GM19463 (cell line): Measurements from ENCODE around the gene TAF10.

ENCODE experiments used
- ATAC-seq: cut with Tn5 transposase; IDR thresholded peaks from one replicate; pipeline ENCODE4 v1.9.1; 2021; ENCODE audit warnings: mild to moderate bottlenecking, moderate library complexity; ENCODE audit not compliant: unreplicated experiment

Gene TAF10

DNA sequence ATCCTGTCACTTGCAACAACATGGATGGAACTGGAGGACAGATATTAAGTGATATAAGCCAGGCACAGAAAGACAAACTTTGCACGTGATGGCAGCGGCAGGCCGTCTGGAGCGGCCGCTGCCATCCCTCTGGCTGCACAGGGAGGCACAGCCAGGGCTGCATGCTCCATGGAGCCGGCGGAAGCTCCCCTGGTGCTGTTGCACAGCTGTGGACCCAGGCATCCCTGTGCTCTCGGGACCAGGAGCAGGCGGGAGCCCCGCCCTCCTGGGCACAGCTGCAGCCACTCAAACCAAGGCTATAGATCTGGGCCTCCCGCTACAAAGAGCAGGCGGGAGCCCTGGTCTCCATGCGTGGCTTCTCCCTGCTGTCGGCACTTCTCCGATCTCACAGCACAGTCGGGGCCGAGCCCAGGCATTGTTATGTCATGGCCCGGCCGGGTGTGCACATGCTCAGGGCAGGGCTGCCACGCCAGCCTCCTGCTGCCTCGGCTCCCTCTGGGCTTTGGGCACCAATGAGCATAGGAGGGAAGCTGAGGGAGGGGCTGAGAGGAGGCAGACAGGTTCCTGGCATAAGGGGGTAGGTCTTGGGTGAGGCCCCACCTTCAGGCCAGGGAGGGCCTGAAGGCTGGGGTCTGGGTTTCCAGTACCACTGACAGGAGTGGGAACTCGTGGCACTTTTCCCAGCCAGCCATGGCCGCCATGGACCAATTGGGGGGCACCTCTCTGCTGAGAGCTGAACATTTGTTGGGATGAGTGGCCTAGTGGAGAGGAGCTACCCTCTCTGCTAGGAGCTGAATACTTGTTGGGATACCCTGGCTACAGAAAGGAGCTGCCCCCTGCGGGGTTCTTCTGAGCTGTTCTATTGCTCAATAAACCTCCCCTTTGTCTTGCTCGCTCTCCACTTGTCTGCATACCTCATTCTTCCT lies 25.3 kb downstream of the TAF10 start:
- ATAC-seq, result no peak

DNA sequence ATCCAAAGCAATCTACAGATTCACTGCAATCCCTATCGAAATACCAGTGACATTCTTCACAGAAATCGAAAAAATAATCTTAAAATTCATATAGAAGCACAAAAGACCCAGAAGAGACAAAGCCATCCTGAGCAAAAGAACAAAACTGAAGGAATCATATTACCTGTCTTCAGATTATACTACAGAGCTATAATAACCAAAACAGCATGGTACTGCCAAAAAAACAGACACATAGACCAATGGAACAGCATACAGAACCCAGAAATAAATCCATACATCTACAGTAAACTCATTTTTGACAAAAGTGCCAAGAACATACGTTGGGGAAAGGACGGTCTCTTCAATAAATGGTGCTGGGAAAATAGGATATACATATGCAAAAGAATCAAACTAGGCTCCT lies 27.5 kb downstream of the TAF10 start:
- ATAC-seq, result no peak

DNA sequence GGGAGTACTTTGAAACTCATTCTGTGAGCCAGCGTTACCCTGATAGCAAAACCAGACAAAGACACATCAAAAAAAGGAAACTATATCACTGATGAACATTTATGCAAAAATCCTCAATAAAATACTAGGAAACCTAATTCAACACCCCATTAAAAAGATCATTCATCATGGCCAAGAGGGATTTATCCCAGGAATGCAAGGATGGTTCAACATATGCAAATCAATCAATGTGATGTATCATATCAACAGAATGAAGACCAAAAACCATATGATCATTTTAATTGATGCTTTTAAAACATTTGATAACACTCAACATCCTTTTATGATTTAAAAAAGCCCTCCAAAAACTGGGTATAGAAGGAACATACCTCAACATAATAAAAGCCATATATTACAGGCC lies 28.4 kb downstream of the TAF10 start:
- no peak for ATAC-seq

DNA sequence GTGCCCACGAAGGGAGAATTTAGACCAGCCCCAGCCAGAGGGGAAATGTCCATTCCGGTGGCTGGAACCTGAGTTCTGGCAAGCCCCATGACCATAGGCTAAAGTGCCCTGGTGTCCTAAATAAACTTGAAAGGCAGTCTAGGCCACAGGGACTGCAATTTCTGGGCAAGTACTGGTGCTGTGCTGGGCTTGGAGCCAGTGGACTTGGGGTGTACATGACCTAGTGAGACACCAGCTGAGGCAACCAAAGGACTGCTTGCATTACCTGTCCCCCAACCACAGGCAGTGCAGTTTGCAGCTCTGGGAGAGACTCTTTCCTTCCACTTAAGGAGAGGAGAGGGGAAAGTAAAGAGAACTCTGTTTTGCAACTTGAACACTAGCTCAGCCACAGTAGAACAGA lies 32.3 kb downstream of the TAF10 start:
- ATAC-seq, result no peak

DNA sequence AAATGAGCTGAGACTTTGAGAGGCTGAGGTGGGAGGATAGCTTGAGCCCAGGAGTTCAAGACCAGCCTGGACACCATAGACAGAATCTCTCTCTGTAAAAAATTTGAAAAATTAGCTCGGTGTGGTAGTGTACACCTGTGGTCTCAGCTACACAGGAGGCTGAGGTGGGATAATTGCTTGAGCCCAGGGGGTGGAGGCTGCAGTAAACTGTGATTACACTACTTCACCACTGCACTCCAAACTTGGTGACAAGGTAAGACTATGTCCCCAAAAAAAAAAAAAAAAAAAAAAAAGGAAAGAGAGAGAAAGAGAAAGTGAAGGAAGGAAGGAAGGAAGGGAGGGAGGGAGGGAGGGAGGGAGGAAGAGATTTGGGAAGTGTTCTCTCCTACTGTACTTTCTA lies 33.9 kb downstream of the TAF10 start:
- no peak for ATAC-seq

DNA sequence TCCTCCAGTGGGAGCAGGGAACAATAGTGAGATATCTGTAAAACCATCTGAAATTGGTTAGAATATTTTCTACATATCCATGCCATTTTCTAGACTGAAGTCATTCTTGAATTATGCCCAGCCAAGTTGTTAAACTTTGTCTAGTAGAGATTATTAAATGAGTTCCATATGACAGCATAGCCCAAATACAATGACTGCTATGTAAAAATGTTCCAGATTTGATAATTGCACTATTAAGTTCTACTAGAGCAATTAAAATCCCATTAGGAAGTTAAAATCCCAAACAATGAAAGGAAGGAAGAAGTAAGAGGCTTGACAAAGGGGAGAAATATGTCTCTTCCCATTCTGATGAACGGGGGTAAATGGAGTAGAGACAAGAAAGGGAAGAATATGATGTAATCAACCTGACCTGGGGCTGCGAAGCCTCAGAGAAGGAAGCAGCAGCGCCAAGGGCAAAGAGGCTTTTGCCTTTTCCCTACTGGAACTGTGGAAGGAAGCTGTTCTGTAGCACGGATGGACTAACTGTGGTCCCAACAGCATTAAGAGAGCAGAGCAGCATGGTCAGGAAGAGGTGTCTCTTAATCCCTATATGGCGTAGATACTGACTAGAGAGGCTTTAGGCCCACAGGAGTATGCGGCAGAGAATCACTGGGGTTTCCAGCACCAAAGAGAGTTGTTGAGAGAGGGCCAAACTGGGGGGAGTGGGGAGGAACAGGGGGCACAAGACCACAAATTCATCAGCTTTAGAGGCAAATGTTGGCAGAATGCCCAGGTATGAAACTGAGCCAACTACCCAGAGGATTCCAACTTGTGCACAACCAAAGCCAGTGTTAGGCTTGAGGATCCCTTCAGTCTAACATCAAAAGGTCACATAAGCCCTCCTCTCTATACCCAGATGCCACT lies 35.3 kb downstream of the TAF10 start:
- ATAC-seq, result no peak

DNA sequence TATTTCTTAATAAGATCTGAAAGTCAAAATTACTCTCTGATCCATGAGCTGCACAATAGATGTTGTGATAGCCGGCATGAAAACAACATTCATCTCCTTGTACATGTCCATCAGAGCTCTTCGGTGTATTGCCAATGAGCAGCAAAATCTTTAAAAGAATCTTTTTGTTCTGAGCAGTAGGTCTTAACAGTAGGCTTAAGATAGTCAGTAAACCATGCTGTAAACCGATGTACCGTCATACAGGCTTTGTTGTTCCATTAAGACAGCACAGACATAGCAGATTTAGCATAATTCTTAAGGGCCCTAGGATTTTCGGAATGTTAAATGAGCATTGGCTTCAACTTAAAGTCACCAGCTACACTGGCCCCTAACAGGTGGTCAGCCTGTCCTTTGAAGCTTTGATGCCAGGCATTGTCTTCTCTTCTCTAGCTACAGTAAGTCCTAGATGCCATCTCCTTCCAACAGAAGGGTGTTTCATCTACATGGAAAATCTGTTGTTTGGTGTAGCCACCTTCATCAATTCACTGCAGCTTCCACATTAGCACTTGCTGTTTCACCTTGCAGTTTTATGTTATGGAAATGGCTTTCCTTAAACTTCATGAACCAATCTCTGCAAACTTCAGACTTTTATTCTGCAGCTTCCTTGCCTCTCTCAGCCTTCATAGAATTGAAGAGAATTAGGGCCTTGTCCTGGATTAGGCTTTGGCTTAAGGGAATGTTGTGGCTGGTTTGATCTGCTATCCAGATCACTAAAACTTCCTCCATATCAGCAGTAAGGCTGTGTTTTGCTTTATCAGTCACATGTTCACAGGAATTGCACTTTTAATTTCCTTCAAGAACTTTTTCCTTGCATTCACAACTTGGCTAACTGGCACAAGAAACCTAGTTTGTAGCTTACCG lies 37.0 kb downstream of the TAF10 start:
- ATAC-seq, result no peak

DNA sequence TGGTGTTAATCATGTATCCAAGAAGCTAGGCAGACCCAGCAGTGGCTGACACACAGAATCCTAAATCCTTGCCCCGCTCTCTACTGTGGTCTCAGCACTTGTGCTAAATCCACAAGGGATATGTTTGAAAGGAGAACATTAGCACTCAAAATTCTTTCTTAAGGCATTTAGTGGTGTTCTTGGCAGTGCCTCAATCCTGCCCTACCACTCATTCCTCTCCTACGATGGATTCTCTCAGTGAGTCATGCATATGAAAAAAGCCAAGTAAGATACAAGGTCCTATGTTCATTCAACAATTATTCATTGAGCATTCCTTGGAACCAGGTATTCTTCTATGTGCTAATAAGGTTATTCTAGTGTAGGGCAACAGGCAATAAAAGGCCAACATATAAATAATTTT lies 39.8 kb downstream of the TAF10 start:
- ATAC-seq, result no peak

DNA sequence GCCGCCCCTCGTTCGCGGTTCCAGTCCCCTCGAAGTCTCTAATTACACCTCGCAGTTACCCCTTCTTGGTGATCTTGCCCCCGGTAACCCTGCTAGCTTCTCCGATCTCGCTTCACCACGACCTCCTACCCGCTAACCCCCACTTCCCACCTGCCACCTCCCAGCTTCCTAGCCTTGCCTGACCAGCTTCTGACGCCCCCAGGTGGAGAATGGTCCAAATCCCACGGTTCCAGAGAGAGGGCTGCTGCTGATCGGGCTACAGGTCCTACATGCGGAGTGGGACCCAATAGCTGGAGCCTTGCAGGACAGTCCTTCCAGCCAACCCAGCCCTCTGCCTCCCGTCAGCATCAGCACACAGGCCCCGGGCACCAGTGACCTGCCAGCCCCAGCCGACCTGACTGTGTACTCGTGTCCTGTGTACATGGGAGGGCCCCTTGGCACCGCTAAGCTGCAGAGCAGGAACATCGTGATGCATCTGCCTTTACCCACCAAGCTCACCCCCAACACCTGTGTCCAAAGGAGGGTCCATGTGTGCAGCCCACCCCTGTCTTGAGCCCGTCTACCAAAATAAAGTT lies 40.5 kb downstream of the TAF10 start:
- ATAC-seq, result no peak

DNA sequence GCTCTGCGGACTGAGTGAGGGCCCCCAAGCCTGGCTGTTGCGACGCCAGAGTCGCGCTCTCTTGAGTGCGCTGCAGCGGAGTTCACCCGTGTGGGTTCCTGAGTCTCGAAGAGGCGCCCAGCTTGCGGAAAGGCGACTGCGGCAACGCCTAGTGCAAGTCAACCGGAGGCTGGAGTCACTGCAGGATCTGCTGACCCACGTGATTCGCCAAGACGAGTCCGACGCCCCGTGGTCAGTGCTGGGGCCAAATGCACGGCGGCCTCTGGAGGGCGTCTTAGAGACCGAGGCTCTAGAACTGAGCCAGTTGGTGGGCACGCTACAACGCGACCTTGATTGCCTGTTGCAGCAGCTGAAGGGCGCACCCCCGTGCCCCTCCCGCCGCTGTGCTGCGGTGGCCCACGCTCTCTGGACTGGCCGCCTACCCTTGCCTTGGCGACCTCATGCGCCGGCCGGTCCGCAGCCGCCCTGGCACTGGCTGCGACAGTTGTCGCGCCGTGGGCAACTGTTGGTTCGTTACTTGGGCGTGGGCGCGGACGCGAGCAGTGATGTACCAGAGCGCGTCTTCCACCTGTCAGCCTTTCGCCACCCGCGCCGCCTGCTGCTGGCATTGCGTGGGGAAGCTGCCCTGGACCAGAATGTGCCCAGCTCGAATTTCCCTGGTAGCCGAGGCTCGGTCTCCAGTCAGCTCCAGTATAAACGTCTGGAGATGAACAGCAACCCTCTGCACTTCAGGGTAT lies 41.2 kb downstream of the TAF10 start:
- no peak for ATAC-seq

DNA sequence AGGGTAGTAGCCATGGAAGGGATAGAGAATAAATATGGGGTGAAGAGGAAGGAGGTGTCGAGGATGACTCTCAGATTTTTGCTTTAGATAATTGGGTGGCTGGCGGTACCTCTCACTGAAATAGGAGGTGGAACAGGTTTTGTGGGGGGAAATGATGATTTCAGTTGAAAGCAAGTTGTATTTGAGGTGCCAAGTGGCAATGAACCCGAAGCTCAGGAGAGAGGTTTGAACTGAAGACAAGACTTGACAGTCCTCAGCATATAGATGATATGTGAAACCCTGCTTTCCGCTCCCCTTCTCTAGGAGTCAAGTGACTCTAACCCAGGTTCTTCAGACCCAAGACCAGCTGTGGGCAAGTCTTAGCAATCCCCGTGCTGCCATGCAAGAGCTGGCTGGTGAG lies 42.3 kb downstream of the TAF10 start:
- ATAC-seq, result no peak

DNA sequence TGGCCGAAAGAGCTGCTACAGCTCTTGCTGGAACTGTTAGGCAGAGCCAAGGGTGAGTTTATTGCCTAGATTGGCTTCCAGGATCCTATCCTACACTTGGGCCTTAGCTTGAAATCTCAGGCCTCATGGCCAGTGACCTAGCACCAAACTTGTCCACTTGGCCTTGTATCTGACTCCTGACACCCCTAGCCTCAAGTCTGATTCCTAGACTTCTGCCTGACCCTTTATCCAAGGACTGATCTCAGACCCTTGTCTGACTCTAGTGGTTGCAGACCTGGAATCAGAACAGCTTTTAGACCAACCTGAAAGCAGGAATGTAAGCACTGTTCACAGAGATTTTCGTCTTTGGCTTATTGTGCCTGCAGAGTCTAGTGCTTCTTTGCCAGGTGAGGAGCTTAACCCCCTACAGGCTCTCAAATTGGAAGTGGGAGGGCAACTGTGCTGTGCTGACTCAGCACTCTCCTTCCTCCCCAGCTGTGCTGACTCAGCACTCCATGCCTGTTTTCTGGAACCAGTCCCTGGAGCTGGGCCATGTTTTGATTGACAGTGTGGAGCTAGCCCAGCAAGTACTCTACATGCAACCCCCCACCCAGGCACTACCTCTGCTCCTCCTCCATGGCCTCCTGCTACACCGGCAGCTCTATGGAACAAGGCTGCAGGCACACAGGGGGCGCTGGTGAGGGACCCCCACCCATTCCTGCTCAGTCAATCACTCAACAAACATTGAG lies 43.7 kb downstream of the TAF10 start:
- no peak for ATAC-seq

DNA sequence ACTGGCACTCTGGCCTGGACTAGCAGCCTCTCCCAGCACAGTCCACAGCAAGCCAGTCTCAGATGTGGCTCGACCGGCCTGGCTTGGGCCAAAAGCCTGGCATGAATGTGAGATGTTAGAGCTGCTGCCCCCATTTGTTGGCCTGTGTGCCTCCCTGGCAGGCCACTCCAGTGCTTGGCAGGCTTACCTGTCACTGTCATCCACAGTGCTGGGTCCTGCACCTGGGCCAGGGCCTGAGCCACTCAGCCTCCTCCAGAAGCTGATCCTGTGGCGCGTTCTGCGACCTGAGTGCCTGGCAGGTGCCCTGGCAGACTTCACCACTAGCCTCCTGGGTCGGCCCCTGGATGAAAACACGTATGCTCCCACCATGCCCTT lies 44.7 kb downstream of the TAF10 start:
- ATAC-seq, result no peak

DNA sequence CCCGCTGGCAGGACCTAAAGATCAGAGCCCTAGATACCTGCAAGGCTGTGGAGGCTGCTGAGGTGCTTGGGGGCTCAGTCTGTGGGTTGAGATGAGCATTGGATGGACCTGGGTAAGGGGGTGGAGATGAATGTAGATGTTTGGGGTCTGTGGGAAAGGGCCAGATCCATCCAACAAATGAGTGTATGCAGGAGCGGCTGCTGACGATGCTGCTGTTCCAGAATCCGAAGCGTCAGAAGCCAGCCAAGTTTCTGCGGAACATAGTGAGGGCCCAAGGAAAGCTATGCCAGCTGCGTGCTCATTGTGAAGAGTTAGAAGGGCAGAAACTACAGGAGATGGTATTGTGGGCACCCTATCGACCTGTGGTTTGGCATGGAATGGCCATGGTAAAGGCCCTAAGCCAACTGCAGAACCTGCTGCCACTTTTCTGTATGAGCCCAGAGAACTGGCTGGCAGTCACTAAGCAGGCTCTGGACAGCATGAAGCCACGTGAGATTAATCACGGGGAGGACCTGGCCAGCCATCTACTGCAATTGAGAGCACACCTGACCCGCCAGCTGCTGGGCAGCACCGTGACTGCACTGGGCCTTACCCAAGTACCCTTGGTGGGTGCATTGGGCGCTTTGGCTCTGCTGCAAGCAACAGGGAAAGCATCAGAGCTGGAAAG lies 45.2 kb downstream of the TAF10 start:
- ATAC-seq, result no peak

DNA sequence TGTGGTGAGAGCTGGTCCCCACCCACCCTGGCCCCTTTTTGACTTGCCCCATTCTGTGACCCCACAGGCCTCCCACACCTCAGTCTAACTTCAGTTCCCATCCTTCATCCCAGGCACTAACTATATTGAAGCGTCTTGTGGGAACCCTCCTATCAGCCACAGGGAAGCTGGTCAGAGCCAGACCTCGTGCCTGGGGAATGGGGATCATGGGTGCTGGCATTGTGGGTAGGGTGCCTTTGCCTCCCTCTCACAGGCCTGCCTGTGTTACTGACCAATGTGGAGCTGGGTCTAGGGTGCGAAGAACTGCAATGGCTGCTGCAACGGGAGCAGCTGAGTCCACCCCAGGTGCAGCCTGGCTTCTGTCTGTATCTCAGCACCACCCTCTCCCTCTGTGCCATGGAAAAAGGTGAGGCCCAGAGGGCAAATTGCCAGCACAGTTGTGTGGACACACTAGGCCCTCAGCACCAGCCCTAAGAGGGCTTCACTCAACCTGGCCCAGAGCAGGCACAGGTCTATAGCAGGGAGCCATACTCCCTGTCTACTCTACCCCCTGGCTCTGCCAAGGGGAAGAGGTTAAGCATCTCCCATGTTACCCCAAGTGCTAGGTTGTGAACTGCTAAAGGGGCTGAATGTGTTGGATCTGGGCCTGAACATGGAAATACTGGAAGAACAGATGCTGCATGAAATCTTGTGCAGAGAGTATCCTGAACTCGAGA lies 45.9 kb downstream of the TAF10 start:
- ATAC-seq, result no peak

DNA sequence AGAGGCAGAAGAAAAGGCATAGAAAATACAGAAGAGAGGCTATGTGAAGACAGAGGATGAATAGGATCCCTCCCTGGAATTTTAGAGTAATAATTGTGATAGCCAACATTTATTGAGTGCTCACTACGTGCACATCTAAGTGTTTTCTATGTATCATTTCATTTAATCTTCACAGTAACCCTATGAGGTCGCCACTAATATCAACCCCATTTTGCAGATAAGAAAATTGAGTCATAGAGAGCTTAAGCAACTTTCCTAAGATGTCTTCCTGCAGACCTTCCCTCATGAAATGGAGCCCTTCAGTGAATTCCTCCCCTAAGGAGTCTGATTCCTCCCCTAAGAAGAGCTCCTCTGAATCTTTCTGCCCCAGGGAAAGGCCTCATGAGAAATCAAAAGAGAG lies 46.7 kb downstream of the TAF10 start:
- no peak for ATAC-seq

DNA sequence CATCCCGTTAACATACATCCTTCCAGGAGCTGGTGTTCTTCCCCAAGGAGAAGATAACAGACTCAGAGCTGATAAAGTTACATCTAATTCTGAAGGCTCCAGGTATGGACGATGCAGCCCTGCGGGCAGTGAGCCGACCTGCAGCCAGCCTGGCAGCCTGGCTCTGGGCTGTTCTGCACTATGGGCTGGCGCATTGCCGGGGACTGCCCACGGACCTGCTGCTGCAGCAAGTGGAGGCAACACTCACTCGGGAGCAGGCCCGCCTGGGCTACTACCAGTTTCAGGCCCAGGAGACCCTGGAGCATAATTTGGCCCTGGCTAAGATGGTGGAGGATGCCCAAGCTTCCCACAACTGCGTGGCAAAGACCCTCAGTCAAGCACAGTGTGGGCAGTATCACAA lies 48.3 kb downstream of the TAF10 start:
- ATAC-seq, result no peak

DNA sequence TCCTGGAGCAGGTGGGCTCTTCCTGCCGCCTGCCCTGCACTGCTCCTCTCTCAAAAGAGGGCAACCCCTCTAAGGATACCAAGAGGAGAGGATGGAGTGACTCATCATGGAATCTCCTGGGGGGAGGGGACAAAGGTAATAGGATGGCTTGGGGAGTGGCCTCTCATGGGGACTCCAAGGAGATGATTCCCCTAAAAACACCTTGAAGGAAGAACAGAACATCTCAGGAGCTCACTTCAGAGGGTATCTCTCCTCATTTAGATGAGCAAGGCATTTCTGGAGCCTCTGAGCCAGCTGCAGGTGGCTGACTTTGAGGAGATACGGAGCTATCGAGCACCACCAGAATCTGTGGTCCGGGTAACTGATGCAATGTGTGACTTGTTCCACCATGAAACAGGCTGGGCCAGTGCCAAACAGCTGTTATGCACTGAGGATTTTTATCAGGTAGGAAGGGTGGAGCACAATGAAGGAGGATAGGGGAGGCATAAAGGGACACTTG lies 48.8 kb downstream of the TAF10 start:
- no peak for ATAC-seq
